Immature natural killer cell (primary cell): Measurements from ENCODE around the gene AGBL2. TPM values are rescaled to one million over a fixed set of nuclear protein-coding genes. Genes with fewer than 3 reads are reported as not detected.
"Not testable (repeated sequence)": the region's sequence is repeated elsewhere in the genome, so short reads cannot be mapped to it uniquely, and the experiment has no call there.

Source experiments
- DNase-seq, 3 donors: peaks; one replicate each; pipeline ENCODE4 v3.0.0; 2022; ENCODE audit warnings: mixed read lengths in 1 of 3
- H3K27ac Mint-ChIP-seq, 6 donors: one replicate each; pipeline ENCODE4 v1.8.0; 2020; ENCODE audit warnings: mixed read lengths in 6 of 6, mild to moderate bottlenecking in 5 of 6, inconsistent platforms in 4 of 6, moderate library complexity in 3 of 6
- H3K27me3 Mint-ChIP-seq, 3 donors: one replicate each; pipeline ENCODE4 v1.8.0; 2020 to 2021; ENCODE audit warnings: low read depth in 3 of 3, mild to moderate bottlenecking in 3 of 3, mixed read lengths in 3 of 3, moderate library complexity in 3 of 3, inconsistent platforms in 1 of 3
- H3K36me3 Mint-ChIP-seq, 3 donors: one replicate each; pipeline ENCODE4 v1.8.0; 2020; ENCODE audit warnings: mixed read lengths in 3 of 3, inconsistent platforms in 2 of 3, mild to moderate bottlenecking in 2 of 3
- H3K4me1 Mint-ChIP-seq, 2 donors: one replicate each; pipeline ENCODE4 v1.8.0; 2020; ENCODE audit warnings: inconsistent platforms in 2 of 2, mild to moderate bottlenecking in 2 of 2, mixed read lengths in 2 of 2, moderate library complexity in 1 of 2
- H3K4me3 Mint-ChIP-seq, 5 donors: one replicate each; pipeline ENCODE4 v1.8.0; 2020; ENCODE audit warnings: mild to moderate bottlenecking in 5 of 5, mixed read lengths in 5 of 5, inconsistent platforms in 3 of 5, moderate library complexity in 3 of 5
- H3K9me3 Mint-ChIP-seq, 6 donors: one replicate each; pipeline ENCODE4 v1.8.0; 2020; ENCODE audit warnings: mild to moderate bottlenecking in 6 of 6, mixed read lengths in 6 of 6, inconsistent platforms in 4 of 6, moderate library complexity in 3 of 6
- polyA plus RNA-seq, 3 donors: library from polyadenylated mRNA; unstranded; fragments of 300-500 nt; fragmentation: Illumina TruSeq; gene quantifications; one replicate each; pipeline ENCODE4 v1.2.3, GENCODE V29; 2021

The AGBL2 gene
- polyA plus RNA-seq, 3 donors from 2014 or later: 1.1 to 4.3 (median 1.9) TPM

- H3K4me1 Mint-ChIP-seq: peaks cover 22 to 33% of the 10 kb centered on the region in 2 donors
- H3K9me3 Mint-ChIP-seq: no peaks in the 10 kb centered on the region
- peaks cover 0 to 2% (median 2%) of the 10 kb centered on the region in 3 donors for H3K27me3 Mint-ChIP-seq
- no peak for DNase-seq
- H3K27ac Mint-ChIP-seq: peak overlapping the region; percentile 94 to 97 (median 96)
- H3K36me3 Mint-ChIP-seq: peaks cover 11 to 12% (median 12%) of the 10 kb centered on the region in 3 donors
- H3K4me3 Mint-ChIP-seq: peak overlapping the region; percentile 91 to 95 (median 94)
Measured at GRCh38 chr11:47641600-47642098, 73.5 kb downstream of the AGBL2 start.

DNA sequence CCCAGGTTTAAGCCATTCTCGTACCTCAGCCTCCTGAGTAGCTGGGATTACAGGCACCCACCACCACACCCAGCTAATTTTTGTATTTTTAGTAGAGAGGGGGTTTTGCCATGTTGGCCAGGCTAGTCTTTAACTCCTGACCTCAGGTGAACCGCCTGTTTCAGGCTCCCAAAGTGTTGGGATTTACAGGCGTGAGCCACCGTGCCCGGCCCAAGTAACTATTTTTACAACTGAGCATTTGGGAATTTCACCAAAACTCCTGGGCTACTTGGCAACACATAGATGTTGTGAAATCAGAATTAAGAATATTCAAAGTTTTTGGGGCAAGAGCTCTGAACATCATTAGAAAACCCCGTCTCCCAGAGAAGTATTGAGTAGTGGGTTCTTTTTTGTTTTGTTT lies 74.7 kb downstream of the AGBL2 start:
- H3K4me3 Mint-ChIP-seq: peak overlapping the region in 4 of 5 donors; percentile 30 to 94 (median 78)
- H3K4me1 Mint-ChIP-seq: peaks cover 22 to 33% of the 10 kb centered on the region in 2 donors
- DNase-seq, H3K27ac Mint-ChIP-seq, H3K27me3 Mint-ChIP-seq, H3K9me3 Mint-ChIP-seq: not testable (repeated sequence)
- peaks cover 12% of the 10 kb centered on the region in 3 donors for H3K36me3 Mint-ChIP-seq

DNA sequence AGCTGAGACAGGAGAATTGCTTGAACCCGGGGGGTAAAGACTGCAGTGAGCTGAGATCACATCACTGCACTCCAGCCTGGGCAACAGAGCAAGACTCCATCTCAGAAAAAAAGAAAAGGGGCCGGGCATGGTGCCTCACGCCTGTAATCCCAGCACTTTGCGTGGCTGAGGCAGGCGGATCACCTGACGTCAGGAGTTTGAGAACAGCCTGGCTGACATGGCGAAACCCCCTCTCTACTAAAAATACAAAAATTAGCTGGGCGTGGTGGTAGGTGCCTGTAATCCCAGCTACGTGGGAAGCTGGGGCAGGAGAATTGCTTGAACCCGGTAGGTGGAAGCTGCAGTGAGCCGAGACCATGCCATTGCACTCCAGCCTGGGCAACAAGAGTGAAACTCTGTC lies 78.8 kb downstream of the AGBL2 start:
- not testable (repeated sequence) for H3K9me3 Mint-ChIP-seq, H3K27ac Mint-ChIP-seq, DNase-seq, H3K27me3 Mint-ChIP-seq, H3K4me3 Mint-ChIP-seq
- H3K36me3 Mint-ChIP-seq: peaks cover 17 to 36% (median 28%) of the 10 kb centered on the region in 3 donors
- peaks cover 5 to 13% of the 10 kb centered on the region in 2 donors for H3K4me1 Mint-ChIP-seq

DNA sequence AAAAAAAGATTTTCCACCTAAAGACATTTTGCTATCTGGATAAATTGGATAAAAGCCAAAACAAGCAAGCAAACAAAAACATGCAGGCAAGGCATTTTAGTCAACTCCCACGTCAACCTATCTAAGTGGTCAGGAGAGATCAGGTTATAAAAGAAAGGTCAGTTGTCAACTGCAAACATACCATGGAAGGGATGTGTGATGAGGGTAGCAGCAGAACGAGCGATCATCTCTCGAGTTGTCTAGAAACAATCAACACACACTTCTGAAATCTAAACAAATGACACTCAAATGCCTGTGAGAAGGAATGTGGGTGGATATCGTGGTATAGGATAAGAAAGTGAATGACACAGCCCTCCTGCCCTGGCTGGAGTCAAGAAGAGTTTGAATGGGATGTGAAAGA lies 83.7 kb downstream of the AGBL2 start:
- no peak for DNase-seq
- Mint-ChIP-seq H3K27me3 (peaks cover 0 to 2% (median 0%) of the 10 kb centered on the region in 3 donors), H3K9me3 (no peaks in the 10 kb centered on the region), H3K36me3 (peaks cover 24 to 59% (median 35%) of the 10 kb centered on the region in 3 donors), H3K4me3 (no peak overlapping the region), H3K27ac (no peak overlapping the region), H3K4me1 (no peaks in the 10 kb centered on the region)

DNA sequence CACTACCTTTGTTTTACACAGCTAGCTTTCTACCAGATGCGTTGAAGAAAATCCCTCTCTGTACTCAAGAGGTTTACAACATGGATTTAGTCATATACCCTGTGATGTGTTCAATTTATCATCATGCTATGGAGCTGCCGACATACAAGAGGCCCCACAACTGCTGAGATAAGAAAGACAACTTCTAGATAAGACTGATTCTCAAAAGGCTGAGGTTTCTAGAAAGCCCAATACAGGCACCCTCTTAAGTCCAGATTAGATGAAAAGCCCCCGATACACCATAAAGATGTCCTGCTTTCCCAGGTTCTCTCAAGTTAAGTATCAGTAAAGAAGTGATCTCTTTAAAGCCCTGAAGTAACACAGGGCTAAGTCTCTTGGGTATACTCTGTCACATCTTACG lies 87.1 kb downstream of the AGBL2 start:
- H3K36me3 Mint-ChIP-seq: peaks cover 26 to 56% (median 32%) of the 10 kb centered on the region in 3 donors
- H3K9me3 Mint-ChIP-seq: no peaks in the 10 kb centered on the region
- H3K4me3 Mint-ChIP-seq: no peak overlapping the region
- no peak overlapping the region for H3K27ac Mint-ChIP-seq
- no peaks in the 10 kb centered on the region for H3K4me1 Mint-ChIP-seq
- no peak for DNase-seq
- H3K27me3 Mint-ChIP-seq: peaks cover 0 to 2% (median 0%) of the 10 kb centered on the region in 3 donors

DNA sequence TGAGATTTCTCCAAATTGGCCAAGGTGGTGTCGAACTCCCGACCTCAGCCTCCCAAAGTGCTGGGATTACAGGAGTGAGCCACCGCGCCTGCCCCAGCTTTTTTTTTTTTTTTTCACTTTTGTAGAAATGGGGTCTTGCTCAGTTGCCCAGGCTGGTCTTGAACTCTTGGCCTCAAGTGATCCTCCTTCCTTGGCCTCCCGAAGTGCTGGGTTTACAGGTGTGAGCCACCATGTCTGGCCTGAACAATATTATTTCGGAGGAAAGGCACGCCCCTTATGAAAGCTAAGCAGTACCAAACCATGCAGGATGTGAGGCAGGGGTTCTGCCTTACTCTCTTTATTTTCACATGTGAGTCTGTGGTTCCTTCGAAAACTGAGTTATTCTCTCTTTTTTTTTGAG lies 88.9 kb downstream of the AGBL2 start:
- Mint-ChIP-seq H3K9me3 (no peaks in the 10 kb centered on the region), H3K4me1 (no peaks in the 10 kb centered on the region), H3K27ac (no peak overlapping the region), H3K4me3 (no peak overlapping the region), H3K27me3 (peaks cover 0 to 2% (median 0%) of the 10 kb centered on the region in 3 donors), H3K36me3 (peaks cover 32 to 60% (median 36%) of the 10 kb centered on the region in 3 donors)
- no peak for DNase-seq

- peaks cover 27 to 48% (median 36%) of the 10 kb centered on the region in 3 donors for H3K36me3 Mint-ChIP-seq
- H3K9me3 Mint-ChIP-seq: no peaks in the 10 kb centered on the region
- H3K4me1 Mint-ChIP-seq: peaks cover 11 to 14% of the 10 kb centered on the region in 2 donors
- no peak overlapping the region for H3K4me3 Mint-ChIP-seq
- peaks cover 2 to 4% (median 4%) of the 10 kb centered on the region in 3 donors for H3K27me3 Mint-ChIP-seq
- no peak for DNase-seq
- H3K27ac Mint-ChIP-seq: no peak overlapping the region
Measured at GRCh38 chr11:47620836-47621378, 94.3 kb downstream of the AGBL2 start.

- peaks cover 18 to 37% (median 26%) of the 10 kb centered on the region in 3 donors for H3K36me3 Mint-ChIP-seq
- peaks cover 18 to 23% of the 10 kb centered on the region in 2 donors for H3K4me1 Mint-ChIP-seq
- no peak for DNase-seq
- no peak overlapping the region for H3K27ac Mint-ChIP-seq
- no peaks in the 10 kb centered on the region for H3K9me3 Mint-ChIP-seq
- H3K4me3 Mint-ChIP-seq: peak overlapping the region in 1 of 5 donors; percentile 4
- H3K27me3 Mint-ChIP-seq: peaks cover 4 to 10% (median 8%) of the 10 kb centered on the region in 3 donors
Measured at GRCh38 chr11:47617417-47617809, 97.8 kb downstream of the AGBL2 start.

DNA sequence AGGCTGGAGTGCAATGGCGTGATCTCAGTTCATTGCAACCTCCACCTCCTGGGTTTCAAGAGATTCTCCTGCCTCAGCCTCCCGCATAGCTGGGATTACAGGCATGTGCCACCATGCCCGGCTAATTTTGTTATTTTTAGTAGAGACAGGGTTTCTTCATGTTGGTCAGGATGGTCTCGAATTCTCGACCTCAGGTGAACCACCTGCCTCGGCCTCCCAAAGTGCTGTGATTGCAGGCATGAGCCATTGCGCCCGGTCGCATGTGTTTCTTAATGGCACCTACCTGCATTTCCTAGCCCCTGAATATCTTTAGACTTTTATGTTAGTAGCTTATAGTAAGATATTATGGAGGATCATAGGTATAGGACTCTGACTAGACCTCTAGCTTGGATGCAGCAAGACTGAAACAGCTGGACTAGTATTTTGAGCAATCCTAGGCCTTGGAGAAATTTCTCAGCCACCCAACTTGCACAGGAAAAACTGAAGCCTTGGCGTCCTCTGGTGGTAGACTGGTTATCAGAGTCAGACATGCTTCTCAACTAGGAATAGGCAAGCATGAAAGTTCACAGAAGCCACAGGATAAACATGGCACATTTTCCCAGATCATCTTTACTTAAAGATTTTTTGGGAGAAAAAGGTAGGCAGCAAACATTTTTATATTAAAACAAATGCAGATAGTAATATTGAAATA lies 98.3 kb downstream of the AGBL2 start:
- DNase-seq: peak in 1 of 3 donors; percentile 9
- peak overlapping the region; percentile 15 to 90 (median 76) for H3K4me3 Mint-ChIP-seq
- no peak overlapping the region for H3K27ac Mint-ChIP-seq
- peaks cover 4 to 10% (median 8%) of the 10 kb centered on the region in 3 donors for H3K27me3 Mint-ChIP-seq
- no peaks in the 10 kb centered on the region for H3K9me3 Mint-ChIP-seq
- H3K4me1 Mint-ChIP-seq: peaks cover 18 to 23% of the 10 kb centered on the region in 2 donors
- H3K36me3 Mint-ChIP-seq: peaks cover 13 to 31% (median 20%) of the 10 kb centered on the region in 3 donors

DNA sequence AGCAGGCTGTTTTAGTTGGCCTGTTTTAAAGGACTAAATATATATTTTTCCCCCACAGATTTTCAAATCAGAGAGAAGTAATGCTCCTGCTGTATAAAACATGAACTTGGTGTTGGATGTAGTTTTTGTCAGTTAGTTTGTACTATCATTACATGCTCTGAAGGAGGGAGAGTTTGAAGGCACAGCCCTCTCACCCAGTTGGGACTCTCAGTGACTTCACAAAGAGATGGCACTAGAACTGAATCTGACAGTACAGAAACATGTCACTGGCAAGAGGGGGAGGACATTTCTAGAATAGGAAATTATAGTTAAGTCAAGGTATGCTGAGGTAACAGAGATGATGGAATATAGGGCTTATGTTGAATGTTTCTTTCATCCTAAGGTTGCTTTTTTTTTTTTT lies 99.9 kb downstream of the AGBL2 start:
- Mint-ChIP-seq H3K36me3 (peaks cover 9 to 40% (median 22%) of the 10 kb centered on the region in 3 donors), H3K27me3 (peaks cover 4 to 13% (median 8%) of the 10 kb centered on the region in 3 donors), H3K4me1 (peaks cover 18 to 23% of the 10 kb centered on the region in 2 donors), H3K4me3 (peak overlapping the region in 3 of 5 donors; percentile 73 to 90 (median 87)), H3K27ac (no peak overlapping the region), H3K9me3 (no peaks in the 10 kb centered on the region)
- no peak for DNase-seq

GRCh38 chr11:47611348-47611794 lies 103.8 kb downstream of the AGBL2 start:
- peaks cover 8 to 13% (median 8%) of the 10 kb centered on the region in 3 donors for H3K27me3 Mint-ChIP-seq
- H3K4me3 Mint-ChIP-seq: no peak overlapping the region
- H3K27ac Mint-ChIP-seq: no peak overlapping the region
- H3K9me3 Mint-ChIP-seq: no peaks in the 10 kb centered on the region
- peaks cover 11 to 37% (median 24%) of the 10 kb centered on the region in 3 donors for H3K36me3 Mint-ChIP-seq
- DNase-seq: no peak
- H3K4me1 Mint-ChIP-seq: peaks cover 12 to 20% of the 10 kb centered on the region in 2 donors

- peaks cover 2 to 5% (median 3%) of the 10 kb centered on the region in 3 donors for H3K27me3 Mint-ChIP-seq
- DNase-seq: no peak
- H3K36me3 Mint-ChIP-seq: peaks cover 11 to 42% (median 30%) of the 10 kb centered on the region in 3 donors
- no peak overlapping the region for H3K27ac Mint-ChIP-seq
- H3K4me1 Mint-ChIP-seq: peaks cover 0 to 6% of the 10 kb centered on the region in 2 donors
- H3K9me3 Mint-ChIP-seq: no peaks in the 10 kb centered on the region
- H3K4me3 Mint-ChIP-seq: no peak overlapping the region
Measured at GRCh38 chr11:47609675-47610074, 105.5 kb downstream of the AGBL2 start.
